Measurements from ENCODE around the gene SPECC1L.
"Not testable (repeated sequence)": the region's sequence is repeated elsewhere in the genome, so short reads cannot be mapped to it uniquely, and the experiment has no call there.

SPECC1L gene

DNA sequence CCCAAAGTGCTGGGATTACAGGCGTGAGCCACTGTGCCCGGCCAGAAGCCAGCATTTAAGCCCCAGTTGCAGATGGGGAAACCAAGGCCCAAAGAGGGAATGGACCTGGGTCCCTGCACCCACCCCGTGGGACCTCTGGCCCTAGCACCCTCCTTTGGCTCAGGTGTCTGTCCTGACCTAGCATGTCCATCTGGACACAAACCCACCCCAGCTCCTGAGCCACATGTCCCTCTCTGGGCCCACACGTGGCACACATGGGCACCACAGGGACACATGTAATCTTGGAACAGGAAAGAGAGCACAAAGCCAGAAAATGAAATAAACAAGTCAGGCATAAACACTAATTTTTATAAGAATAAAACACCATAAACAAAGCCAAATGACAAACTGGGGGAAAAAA lies 35.3 kb upstream of the SPECC1L start:
- Histone ChIP-seq H3K9me3 (ENCODE audit: insufficient read depth, low read length) (no peaks in the 10 kb centered on the region), H4K20me1 (ENCODE audit: low read depth, low read length) (no peaks in the 10 kb centered on the region), H3K27ac (ENCODE audit: low read depth, low read length) (no peak overlapping the region), H3K4me2 (ENCODE audit: low read depth, low read length, poor library complexity, severe bottlenecking) (no peak overlapping the region), H3K79me2 (ENCODE audit: insufficient read depth, low read length) (no peaks in the 10 kb centered on the region), H3F3A (ENCODE audit: insufficient read depth) (no peaks in the 10 kb centered on the region), H3K9me2 (replicated peaks; ENCODE audit: insufficient read depth, low read length) (no peaks in the 10 kb centered on the region), H3K27me3 (ENCODE audit: low read length) (no peaks in the 10 kb centered on the region), H3K4me3 (ENCODE audit: insufficient read depth, low read length, poor library complexity, severe bottlenecking) (no peak overlapping the region), H3K36me3 (ENCODE audit: low read length) (no peaks in the 10 kb centered on the region), H3K9ac (ENCODE audit: low read length) (no peak overlapping the region), H2AFZ (ENCODE audit: low read depth, low read length, severe bottlenecking) (no peak overlapping the region)
- TF ChIP-seq, protein P1, sequence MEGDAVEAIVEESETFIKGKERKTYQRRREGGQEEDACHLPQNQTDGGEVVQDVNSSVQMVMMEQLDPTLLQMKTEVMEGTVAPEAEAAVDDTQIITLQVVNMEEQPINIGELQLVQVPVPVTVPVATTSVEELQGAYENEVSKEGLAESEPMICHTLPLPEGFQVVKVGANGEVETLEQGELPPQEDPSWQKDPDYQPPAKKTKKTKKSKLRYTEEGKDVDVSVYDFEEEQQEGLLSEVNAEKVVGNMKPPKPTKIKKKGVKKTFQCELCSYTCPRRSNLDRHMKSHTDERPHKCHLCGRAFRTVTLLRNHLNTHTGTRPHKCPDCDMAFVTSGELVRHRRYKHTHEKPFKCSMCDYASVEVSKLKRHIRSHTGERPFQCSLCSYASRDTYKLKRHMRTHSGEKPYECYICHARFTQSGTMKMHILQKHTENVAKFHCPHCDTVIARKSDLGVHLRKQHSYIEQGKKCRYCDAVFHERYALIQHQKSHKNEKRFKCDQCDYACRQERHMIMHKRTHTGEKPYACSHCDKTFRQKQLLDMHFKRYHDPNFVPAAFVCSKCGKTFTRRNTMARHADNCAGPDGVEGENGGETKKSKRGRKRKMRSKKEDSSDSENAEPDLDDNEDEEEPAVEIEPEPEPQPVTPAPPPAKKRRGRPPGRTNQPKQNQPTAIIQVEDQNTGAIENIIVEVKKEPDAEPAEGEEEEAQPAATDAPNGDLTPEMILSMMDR (IDR thresholded peaks at IDR 0.05; ENCODE audit: insufficient read depth, low read length, poor library complexity, severe bottlenecking), result no peak
- TF ChIP-seq EZH2phosphoT487 (conservative IDR thresholded peaks at IDR 0.05; ENCODE audit: low read length), result no peak

DNA sequence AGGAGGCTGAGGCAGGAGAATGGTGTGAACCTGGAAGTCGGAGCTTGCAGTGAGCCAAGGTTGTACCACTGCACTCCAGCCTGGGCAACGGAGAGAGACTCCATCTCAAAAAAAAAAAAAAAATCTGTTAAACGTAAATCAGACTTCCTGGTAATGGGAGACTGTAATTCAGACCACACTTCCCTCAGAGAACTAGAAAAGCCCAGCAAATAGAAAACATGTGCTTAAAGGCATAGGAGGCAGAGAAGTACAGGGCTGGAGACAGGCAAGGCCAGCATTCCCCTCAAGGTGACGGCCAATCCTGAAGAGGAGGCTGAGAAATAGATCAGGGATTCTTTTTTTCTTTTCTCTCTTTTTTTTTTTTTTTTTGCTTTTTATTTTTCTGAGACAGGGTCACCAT lies 34.0 kb upstream of the SPECC1L start:
- no peaks in the 10 kb centered on the region for H3K79me2 ChIP-seq (ENCODE audit: insufficient read depth, low read length)
- no peaks in the 10 kb centered on the region for H3K27me3 ChIP-seq (ENCODE audit: low read length)
- H3K4me2 ChIP-seq (ENCODE audit: low read depth, low read length, poor library complexity, severe bottlenecking), result no peak overlapping the region
- TF ChIP-seq EZH2phosphoT487 (conservative IDR thresholded peaks at IDR 0.05; ENCODE audit: low read length), result no peak
- TF ChIP-seq, protein P1 (IDR thresholded peaks at IDR 0.05; ENCODE audit: insufficient read depth, low read length, poor library complexity, severe bottlenecking), result no peak
- H3K9ac ChIP-seq (ENCODE audit: low read length), result no peak overlapping the region
- no peaks in the 10 kb centered on the region for H3K36me3 ChIP-seq (ENCODE audit: low read length)
- no peak overlapping the region for H3K4me3 ChIP-seq (ENCODE audit: insufficient read depth, low read length, poor library complexity, severe bottlenecking)
- no peaks in the 10 kb centered on the region for H4K20me1 ChIP-seq (ENCODE audit: low read depth, low read length)
- H3K9me3 ChIP-seq (ENCODE audit: insufficient read depth, low read length), result no peaks in the 10 kb centered on the region
- H2AFZ ChIP-seq (ENCODE audit: low read depth, low read length, severe bottlenecking), result no peak overlapping the region
- H3F3A ChIP-seq (ENCODE audit: insufficient read depth), result no peaks in the 10 kb centered on the region
- H3K27ac ChIP-seq (ENCODE audit: low read depth, low read length), result no peak overlapping the region
- no peaks in the 10 kb centered on the region for H3K9me2 ChIP-seq (replicated peaks; ENCODE audit: insufficient read depth, low read length)

DNA sequence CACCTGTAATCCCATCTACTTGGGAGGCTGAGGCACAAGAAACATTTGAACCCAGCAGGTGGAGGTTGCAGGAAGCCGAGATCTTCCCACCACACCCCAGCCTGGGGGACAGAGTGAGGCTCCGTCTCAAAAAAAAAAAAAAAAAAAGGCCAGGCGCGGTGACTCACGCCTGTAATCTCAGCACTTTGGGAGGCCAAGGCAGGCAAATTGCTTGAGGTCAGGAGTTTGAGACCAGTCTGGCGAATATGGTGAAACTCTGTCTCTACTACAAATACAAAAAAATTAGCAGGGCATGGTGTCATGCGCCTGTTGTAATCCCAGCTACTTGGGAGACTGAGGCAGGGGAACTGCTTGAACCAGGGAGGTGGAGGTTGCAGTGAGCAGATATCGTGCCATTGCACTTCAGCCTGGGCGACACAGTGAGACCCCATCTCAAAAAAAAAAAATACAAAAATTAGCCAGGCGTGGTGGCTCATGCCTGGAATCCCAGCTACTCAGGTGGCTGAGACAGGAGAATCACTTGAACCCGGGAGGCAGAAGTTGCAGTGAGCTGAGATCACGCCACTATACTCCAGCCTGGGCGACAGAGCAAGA lies 32.4 kb upstream of the SPECC1L start:
- not testable (repeated sequence) for H3K9ac ChIP-seq (ENCODE audit: low read length); H3K9me3 ChIP-seq (ENCODE audit: insufficient read depth, low read length); H4K20me1 ChIP-seq (ENCODE audit: low read depth, low read length); H3K9me2 ChIP-seq (replicated peaks; ENCODE audit: insufficient read depth, low read length); H3K4me2 ChIP-seq (ENCODE audit: low read depth, low read length, poor library complexity, severe bottlenecking); H3K36me3 ChIP-seq (ENCODE audit: low read length); H3F3A ChIP-seq (ENCODE audit: insufficient read depth); H3K4me3 ChIP-seq (ENCODE audit: insufficient read depth, low read length, poor library complexity, severe bottlenecking); H3K79me2 ChIP-seq (ENCODE audit: insufficient read depth, low read length); H3K27ac ChIP-seq (ENCODE audit: low read depth, low read length); H3K27me3 ChIP-seq (ENCODE audit: low read length); H2AFZ ChIP-seq (ENCODE audit: low read depth, low read length, severe bottlenecking)

DNA sequence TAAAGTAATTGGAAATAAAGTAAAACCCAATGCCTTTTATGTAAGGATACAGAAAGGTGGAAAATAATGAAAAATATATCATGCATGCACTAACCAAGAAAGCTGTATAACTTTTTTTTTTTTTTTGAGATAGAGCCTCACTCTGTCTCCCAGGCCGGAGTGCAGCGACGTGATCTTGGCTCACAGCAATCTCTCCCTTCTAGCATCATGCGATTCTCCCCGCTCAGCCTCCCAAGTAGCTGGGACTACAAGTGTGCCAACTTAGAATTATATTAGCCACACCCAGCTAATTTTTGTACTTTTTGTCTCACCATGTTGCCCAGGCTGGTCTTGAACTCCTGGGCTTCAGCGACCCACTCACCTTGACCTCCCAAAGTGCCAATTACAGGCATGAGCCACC lies 30.2 kb upstream of the SPECC1L start:
- Histone ChIP-seq H3K27me3 (ENCODE audit: low read length) (no peaks in the 10 kb centered on the region), H3K4me2 (ENCODE audit: low read depth, low read length, poor library complexity, severe bottlenecking) (no peak overlapping the region)

DNA sequence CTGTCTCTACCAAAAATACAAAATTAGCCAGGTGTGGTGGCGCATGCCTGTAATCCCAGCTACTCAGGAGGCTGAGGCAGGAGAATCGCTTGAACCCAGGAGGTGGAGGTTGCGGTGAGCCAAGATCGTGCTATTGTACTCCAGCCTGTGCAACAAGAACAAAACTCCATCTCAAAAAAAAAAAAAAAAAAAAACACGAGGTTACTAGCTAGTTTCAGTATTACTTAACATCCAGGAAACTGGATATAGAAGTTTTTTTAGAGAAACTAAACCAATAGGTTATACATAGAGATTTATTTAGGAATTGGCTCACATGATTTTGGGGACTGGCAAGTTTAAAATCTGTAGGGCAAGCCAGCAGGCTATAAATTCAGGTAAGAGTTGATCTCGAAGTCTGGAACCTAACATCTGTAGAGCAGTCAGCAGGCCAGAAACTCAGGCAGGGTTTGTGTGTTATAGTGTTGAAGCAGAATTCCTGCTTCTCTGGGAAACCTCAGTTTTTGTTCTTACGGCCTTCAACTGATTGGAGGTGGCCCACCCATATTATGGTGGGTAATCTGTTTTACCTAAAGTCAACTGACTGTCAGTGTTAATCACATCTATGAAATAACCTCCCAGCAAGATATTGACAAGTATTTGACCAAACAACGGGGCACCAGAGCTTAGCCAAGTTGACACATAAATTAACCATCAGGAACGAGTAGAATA lies 29.5 kb upstream of the SPECC1L start:
- H2AFZ ChIP-seq (ENCODE audit: low read depth, low read length, severe bottlenecking); H3K4me3 ChIP-seq (ENCODE audit: insufficient read depth, low read length, poor library complexity, severe bottlenecking); H3K27ac ChIP-seq (ENCODE audit: low read depth, low read length); H4K20me1 ChIP-seq (ENCODE audit: low read depth, low read length); H3K9me2 ChIP-seq (replicated peaks; ENCODE audit: insufficient read depth, low read length); H3K9ac ChIP-seq (ENCODE audit: low read length); H3K79me2 ChIP-seq (ENCODE audit: insufficient read depth, low read length); H3K27me3 ChIP-seq (ENCODE audit: low read length); H3K4me2 ChIP-seq (ENCODE audit: low read depth, low read length, poor library complexity, severe bottlenecking); H3K36me3 ChIP-seq (ENCODE audit: low read length); H3K9me3 ChIP-seq (ENCODE audit: insufficient read depth, low read length); H3F3A ChIP-seq (ENCODE audit: insufficient read depth): not testable (repeated sequence)

More for the DNA sequence above, 30.2 kb upstream of the SPECC1L start:
- Histone ChIP-seq H3K36me3 (ENCODE audit: low read length) (no peaks in the 10 kb centered on the region), H3K27ac (ENCODE audit: low read depth, low read length) (no peak overlapping the region), H3K9me3 (ENCODE audit: insufficient read depth, low read length) (no peaks in the 10 kb centered on the region), H3K4me3 (ENCODE audit: insufficient read depth, low read length, poor library complexity, severe bottlenecking) (no peak overlapping the region), H2AFZ (ENCODE audit: low read depth, low read length, severe bottlenecking) (no peak overlapping the region), H4K20me1 (ENCODE audit: low read depth, low read length) (no peaks in the 10 kb centered on the region), H3F3A (ENCODE audit: insufficient read depth) (no peaks in the 10 kb centered on the region), H3K9ac (ENCODE audit: low read length) (no peak overlapping the region), H3K9me2 (replicated peaks; ENCODE audit: insufficient read depth, low read length) (no peaks in the 10 kb centered on the region), H3K79me2 (ENCODE audit: insufficient read depth, low read length) (no peaks in the 10 kb centered on the region)
- TF ChIP-seq, protein P1 (IDR thresholded peaks at IDR 0.05; ENCODE audit: insufficient read depth, low read length, poor library complexity, severe bottlenecking), result no peak
- no peak for TF ChIP-seq EZH2phosphoT487 (conservative IDR thresholded peaks at IDR 0.05; ENCODE audit: low read length)

Data from SU-DHL-6 (cell line).